Measurements from ENCODE around the gene TMEM120B. TPM values are rescaled to one million over a fixed set of nuclear protein-coding genes. Genes with fewer than 3 reads are reported as not detected.
"Not testable (repeated sequence)": the region's sequence is repeated elsewhere in the genome, so short reads cannot be mapped to it uniquely, and the experiment has no call there.

The TMEM120B gene
- total RNA-seq, 1 experiment from 2014 or later, result 15.5 TPM

DNA sequence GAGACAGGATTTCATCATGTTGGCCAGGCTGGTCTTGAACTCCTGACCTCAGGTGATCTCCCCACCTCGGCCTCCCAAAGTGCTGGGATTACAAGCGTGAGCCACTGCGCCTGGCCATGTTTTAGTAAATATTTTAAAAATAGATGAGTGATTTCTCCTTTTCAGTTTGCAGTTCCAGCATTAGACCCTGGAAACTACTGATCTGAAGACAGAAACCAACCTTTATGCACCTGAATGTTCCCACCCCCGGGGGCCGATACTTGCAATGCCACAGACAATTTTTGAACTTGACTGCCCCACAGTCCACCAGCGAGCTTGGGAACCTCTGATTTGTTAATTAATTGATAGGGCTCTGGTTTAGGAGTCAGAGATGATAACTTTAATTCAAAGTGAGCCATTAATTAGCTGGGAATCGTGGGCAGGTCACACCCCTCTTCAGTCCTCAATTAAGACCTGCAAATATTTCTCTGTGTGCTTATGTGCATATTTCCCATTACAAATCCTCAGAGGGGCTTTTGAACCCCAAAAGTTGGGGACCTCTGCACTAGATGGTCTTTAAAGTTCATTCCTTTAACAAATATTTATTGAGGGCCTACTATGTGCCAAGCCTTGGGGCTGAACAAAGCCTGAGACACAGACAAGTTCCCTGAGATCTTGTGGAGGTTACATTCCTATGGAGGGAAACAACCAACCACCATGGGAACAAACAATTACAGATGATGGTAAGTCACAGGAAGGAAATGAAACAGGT, 4.1 kb upstream of the TMEM120B start:
- Mint-ChIP-seq H3K4me1 (ENCODE audit: low read depth, unreplicated experiment) (peaks cover 17% of the 10 kb centered on the region), H3K36me3 (ENCODE audit: insufficient read depth, unreplicated experiment) (peaks cover 31% of the 10 kb centered on the region), H3K27me3 (ENCODE audit: insufficient read depth, unreplicated experiment) (no peaks in the 10 kb centered on the region), H3K4me3 (ENCODE audit: unreplicated experiment) (no peak overlapping the region), H3K27ac (ENCODE audit: unreplicated experiment) (peak overlapping the region; percentile 88), H3K9me3 (ENCODE audit: unreplicated experiment) (no peaks in the 10 kb centered on the region)
- CTCF ChIA-PET, result interaction anchor here (0.9 kb wide), 1 partner anchor 87 kb away, joined by 3 read pairs; no protein-coding TSS in a partner anchor
- Histone ChIP-seq H3K27me3 (replicated peaks; ENCODE audit: control insufficient read depth, insufficient read depth, low read length) (no peaks in the 10 kb centered on the region), H3K9me3 (peaks cover 10% of the 10 kb centered on the region), H3K4me3 (ENCODE audit: low read depth, low read length) (no peak overlapping the region), H3K36me3 (ENCODE audit: control insufficient read depth, insufficient read depth, low read length) (no peaks in the 10 kb centered on the region), H3K4me1 (peaks cover 29% of the 10 kb centered on the region)
- POLR2A ChIA-PET, result no interaction called here
- DNase-seq, result no peak
- BruUV-seq (replicated peaks), result no TSS peak
- TF ChIP-seq, protein P1, sequence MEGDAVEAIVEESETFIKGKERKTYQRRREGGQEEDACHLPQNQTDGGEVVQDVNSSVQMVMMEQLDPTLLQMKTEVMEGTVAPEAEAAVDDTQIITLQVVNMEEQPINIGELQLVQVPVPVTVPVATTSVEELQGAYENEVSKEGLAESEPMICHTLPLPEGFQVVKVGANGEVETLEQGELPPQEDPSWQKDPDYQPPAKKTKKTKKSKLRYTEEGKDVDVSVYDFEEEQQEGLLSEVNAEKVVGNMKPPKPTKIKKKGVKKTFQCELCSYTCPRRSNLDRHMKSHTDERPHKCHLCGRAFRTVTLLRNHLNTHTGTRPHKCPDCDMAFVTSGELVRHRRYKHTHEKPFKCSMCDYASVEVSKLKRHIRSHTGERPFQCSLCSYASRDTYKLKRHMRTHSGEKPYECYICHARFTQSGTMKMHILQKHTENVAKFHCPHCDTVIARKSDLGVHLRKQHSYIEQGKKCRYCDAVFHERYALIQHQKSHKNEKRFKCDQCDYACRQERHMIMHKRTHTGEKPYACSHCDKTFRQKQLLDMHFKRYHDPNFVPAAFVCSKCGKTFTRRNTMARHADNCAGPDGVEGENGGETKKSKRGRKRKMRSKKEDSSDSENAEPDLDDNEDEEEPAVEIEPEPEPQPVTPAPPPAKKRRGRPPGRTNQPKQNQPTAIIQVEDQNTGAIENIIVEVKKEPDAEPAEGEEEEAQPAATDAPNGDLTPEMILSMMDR (IDR thresholded peaks at IDR 0.05; ENCODE audit: insufficient read depth in 1 of 2, low read depth in 1 of 2, low read length in 1 of 2, severe bottlenecking in 1 of 2, unreplicated experiment in 1 of 2), result no peak
- intact Hi-C loops (cut with micrococcal nuclease; ENCODE audit: unreplicated experiment), result loop anchor here (2.0 kb wide), 1 partner anchor 40 kb away; no protein-coding TSS in a partner anchor

DNA sequence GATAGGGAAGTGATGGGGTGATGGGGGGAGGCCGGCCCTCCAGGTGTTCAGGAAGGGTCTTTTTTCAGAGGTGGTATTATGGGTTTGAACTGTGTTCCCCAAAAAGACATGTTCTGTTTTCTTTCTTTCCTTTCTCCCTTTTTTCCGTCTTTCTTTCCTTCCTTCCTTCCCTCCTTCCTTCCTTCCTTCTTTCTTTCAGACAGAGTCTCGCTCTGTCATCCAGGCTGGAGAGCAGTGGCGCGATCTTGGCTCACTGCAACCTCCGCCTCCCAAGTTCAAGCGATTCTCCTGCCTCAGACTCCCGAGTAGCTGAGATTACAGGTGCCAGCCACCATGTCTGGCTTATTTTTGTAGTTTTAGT, 3.5 kb upstream of the TMEM120B start:
- H3K27me3 Mint-ChIP-seq (ENCODE audit: insufficient read depth, unreplicated experiment); H3K4me3 Mint-ChIP-seq (ENCODE audit: unreplicated experiment); H3K36me3 ChIP-seq (ENCODE audit: control insufficient read depth, insufficient read depth, low read length); H3K9me3 ChIP-seq; CTCF ChIA-PET; DNase-seq; H3K4me3 ChIP-seq (ENCODE audit: low read depth, low read length); POLR2A ChIA-PET; BruUV-seq (replicated peaks); H3K27me3 ChIP-seq (replicated peaks; ENCODE audit: control insufficient read depth, insufficient read depth, low read length); H3K9me3 Mint-ChIP-seq (ENCODE audit: unreplicated experiment): not testable (repeated sequence)
- intact Hi-C loops (cut with micrococcal nuclease; ENCODE audit: unreplicated experiment), result loop anchor here (2.0 kb wide), 1 partner anchor 40 kb away; no protein-coding TSS in a partner anchor
- Mint-ChIP-seq H3K36me3 (ENCODE audit: insufficient read depth, unreplicated experiment) (peaks cover 34% of the 10 kb centered on the region), H3K27ac (ENCODE audit: unreplicated experiment) (peak overlapping the region; percentile 88), H3K4me1 (ENCODE audit: low read depth, unreplicated experiment) (peaks cover 17% of the 10 kb centered on the region)
- H3K4me1 ChIP-seq, result peaks cover 35% of the 10 kb centered on the region

DNA sequence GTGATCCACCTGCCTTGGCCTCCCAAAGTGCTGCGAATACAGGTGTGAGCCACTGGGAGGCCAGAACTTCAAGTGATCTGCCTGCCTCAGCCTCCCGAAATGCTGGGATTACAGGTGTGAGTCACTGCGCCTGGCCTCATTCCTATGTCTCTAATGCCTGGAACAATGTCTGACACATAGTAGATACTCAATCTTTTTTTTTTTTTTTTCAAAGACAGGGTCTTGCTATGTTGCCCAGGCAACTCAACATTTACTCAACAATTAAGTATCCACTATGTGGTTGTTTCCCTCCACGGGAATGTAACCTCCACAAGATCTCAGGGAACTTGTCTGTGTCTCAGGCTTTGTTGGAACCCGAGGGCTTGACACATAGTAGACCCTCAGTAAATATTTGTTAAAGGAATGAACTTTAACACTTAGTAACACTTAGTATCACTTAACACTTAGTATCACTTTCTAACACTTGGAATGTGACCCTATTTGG, 3.0 kb upstream of the TMEM120B start:
- ChIA-PET CTCF (interaction anchor here (0.6 kb wide), 1 partner anchor 8 kb away, joined by 3 read pairs; no protein-coding TSS in a partner anchor), POLR2A (no interaction called here)
- DNase-seq, result peak; percentile 55 to 74
- Histone ChIP-seq H3K27me3 (replicated peaks; ENCODE audit: control insufficient read depth, insufficient read depth, low read length) (no peaks in the 10 kb centered on the region), H3K9me3 (peaks cover 10% of the 10 kb centered on the region), H3K4me3 (ENCODE audit: low read depth, low read length) (no peak overlapping the region), H3K36me3 (ENCODE audit: control insufficient read depth, insufficient read depth, low read length) (no peaks in the 10 kb centered on the region), H3K4me1 (peaks cover 35% of the 10 kb centered on the region)
- H3K36me3 Mint-ChIP-seq (ENCODE audit: insufficient read depth, unreplicated experiment), result peaks cover 34% of the 10 kb centered on the region
- no peaks in the 10 kb centered on the region for H3K27me3 Mint-ChIP-seq (ENCODE audit: insufficient read depth, unreplicated experiment)
- H3K4me1 Mint-ChIP-seq (ENCODE audit: low read depth, unreplicated experiment), result peaks cover 17% of the 10 kb centered on the region
- TF ChIP-seq, protein P1 (IDR thresholded peaks at IDR 0.05; ENCODE audit: insufficient read depth in 1 of 2, low read depth in 1 of 2, low read length in 1 of 2, severe bottlenecking in 1 of 2, unreplicated experiment in 1 of 2), result no peak
- no TSS peak for BruUV-seq (replicated peaks)
- H3K27ac Mint-ChIP-seq (ENCODE audit: unreplicated experiment), result peak overlapping the region; percentile 88
- H3K9me3 Mint-ChIP-seq (ENCODE audit: unreplicated experiment), result no peaks in the 10 kb centered on the region
- H3K4me3 Mint-ChIP-seq (ENCODE audit: unreplicated experiment), result no peak overlapping the region
- intact Hi-C loops (cut with micrococcal nuclease; ENCODE audit: unreplicated experiment), result loop anchor here (2.0 kb wide), 1 partner anchor 39 kb away; no protein-coding TSS in a partner anchor
